GM19397 (cell line): ENCODE measurements around the gene AMMECR1L.
"Not testable (repeated sequence)": the region's sequence is repeated elsewhere in the genome, so short reads cannot be mapped to it uniquely, and the experiment has no call there.

ENCODE experiments used
- ATAC-seq: cut with Tn5 transposase; IDR thresholded peaks from one replicate; pipeline ENCODE4 v1.9.1; 2021; ENCODE audit warnings: mild to moderate bottlenecking, moderate library complexity; ENCODE audit not compliant: unreplicated experiment

AMMECR1L gene

GRCh38 chr2:127843677-127844076, 42.1 kb downstream of the AMMECR1L start:
- ATAC-seq = no peak

- ATAC-seq = no peak
These were observed 44.1 kb downstream of the AMMECR1L start for GRCh38 chr2:127841466-127842178.

GRCh38 chr2:127840893-127841292, 44.9 kb downstream of the AMMECR1L start:
- no peak for ATAC-seq

GRCh38 chr2:127834951-127835350, 50.8 kb downstream of the AMMECR1L start:
- ATAC-seq = no peak

GRCh38 chr2:127829845-127830246, 55.9 kb downstream of the AMMECR1L start:
- peak; percentile 97 for ATAC-seq

GRCh38 chr2:127826708-127827107, 59.0 kb downstream of the AMMECR1L start:
- ATAC-seq = not testable (repeated sequence)

- ATAC-seq = no peak
These were observed 59.7 kb downstream of the AMMECR1L start for GRCh38 chr2:127826047-127826446.

GRCh38 chr2:127820080-127820668, 65.6 kb downstream of the AMMECR1L start:
- ATAC-seq = no peak

GRCh38 chr2:127818794-127819425, 66.8 kb downstream of the AMMECR1L start:
- no peak for ATAC-seq

GRCh38 chr2:127818241-127818640, 67.5 kb downstream of the AMMECR1L start:
- ATAC-seq = no peak

- ATAC-seq = no peak
These were observed 71.1 kb downstream of the AMMECR1L start for GRCh38 chr2:127814677-127815076.

- not testable (repeated sequence) for ATAC-seq
These were observed 73.3 kb downstream of the AMMECR1L start for GRCh38 chr2:127812441-127812840.
